Measurements from ENCODE around the gene CFAP45. TPM values are rescaled to one million over a fixed set of nuclear protein-coding genes. Genes with fewer than 3 reads are reported as not detected.

Gene CFAP45
- total and polyA plus RNA-seq, 9 of the 15 experiments (the other 6 are each of a cell fraction or from before 2014, with no cell fraction given) = 0.65 to 2.4 (median 1.5) TPM

DNA sequence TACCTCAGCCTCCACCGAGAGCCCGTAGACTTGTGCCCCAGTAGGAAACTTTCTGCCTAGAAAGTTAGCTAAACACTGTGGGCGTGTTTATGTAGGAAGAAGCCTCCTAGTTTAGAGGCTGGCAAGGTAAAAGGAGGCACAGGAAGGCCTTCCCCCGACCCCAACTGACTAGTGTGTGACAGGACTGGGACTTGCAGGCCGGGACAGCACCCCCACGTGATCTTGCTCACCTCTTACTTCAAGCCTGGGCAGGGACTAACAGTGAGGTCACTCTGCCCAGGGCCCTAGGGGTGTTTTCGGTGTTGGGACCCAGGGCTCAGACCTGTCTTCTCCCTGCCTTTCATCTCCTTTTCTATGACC, 25.7 kb upstream of the CFAP45 start (continued):
- TF ChIP-seq ZMIZ1 (IDR thresholded peaks at IDR 0.05; ENCODE audit: low read depth in 2 of 2, low read length in 2 of 2) = no peak
- TF ChIP-seq NR2C2 (CRISPR knock-in tag; IDR thresholded peaks at IDR 0.05) = no peak
- TF ChIP-seq NR2C2 (tag; IDR thresholded peaks at IDR 0.05) = no peak
- no peak for TF ChIP-seq ETV6 (IDR thresholded peaks at IDR 0.05; ENCODE audit: borderline replicate concordance in 1 of 2, low read depth in 2 of 2, low read length in 1 of 2)
- TF ChIP-seq ETV6 (CRISPR knock-in tag; IDR thresholded peaks at IDR 0.05; ENCODE audit: borderline replicate concordance) = no peak
- TF ChIP-seq MIER1 (IDR thresholded peaks at IDR 0.05; ENCODE audit: low read depth) = no peak
- TF ChIP-seq ATF7 (IDR thresholded peaks at IDR 0.05) = 0 out of 2 replicates have a peak, but pooled peaks have one; percentile 35
- TF ChIP-seq, protein P1, sequence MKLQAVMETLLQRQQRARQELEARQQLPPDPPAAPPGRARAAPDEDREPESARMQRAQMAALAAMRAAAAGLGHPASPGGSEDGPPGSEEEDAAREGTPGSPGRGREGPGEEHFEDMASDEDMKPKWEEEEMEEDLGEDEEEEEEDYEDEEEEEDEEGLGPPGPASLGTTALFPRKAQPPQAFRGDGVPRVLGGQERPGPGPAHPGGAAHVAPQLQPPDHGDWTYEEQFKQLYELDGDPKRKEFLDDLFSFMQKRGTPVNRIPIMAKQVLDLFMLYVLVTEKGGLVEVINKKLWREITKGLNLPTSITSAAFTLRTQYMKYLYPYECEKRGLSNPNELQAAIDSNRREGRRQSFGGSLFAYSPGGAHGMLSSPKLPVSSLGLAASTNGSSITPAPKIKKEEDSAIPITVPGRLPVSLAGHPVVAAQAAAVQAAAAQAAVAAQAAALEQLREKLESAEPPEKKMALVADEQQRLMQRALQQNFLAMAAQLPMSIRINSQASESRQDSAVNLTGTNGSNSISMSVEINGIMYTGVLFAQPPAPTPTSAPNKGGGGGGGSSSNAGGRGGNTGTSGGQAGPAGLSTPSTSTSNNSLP (IDR thresholded peaks at IDR 0.05; ENCODE audit: borderline replicate concordance, low read depth, low read length) = no peak
- TF ChIP-seq, protein P2, sequence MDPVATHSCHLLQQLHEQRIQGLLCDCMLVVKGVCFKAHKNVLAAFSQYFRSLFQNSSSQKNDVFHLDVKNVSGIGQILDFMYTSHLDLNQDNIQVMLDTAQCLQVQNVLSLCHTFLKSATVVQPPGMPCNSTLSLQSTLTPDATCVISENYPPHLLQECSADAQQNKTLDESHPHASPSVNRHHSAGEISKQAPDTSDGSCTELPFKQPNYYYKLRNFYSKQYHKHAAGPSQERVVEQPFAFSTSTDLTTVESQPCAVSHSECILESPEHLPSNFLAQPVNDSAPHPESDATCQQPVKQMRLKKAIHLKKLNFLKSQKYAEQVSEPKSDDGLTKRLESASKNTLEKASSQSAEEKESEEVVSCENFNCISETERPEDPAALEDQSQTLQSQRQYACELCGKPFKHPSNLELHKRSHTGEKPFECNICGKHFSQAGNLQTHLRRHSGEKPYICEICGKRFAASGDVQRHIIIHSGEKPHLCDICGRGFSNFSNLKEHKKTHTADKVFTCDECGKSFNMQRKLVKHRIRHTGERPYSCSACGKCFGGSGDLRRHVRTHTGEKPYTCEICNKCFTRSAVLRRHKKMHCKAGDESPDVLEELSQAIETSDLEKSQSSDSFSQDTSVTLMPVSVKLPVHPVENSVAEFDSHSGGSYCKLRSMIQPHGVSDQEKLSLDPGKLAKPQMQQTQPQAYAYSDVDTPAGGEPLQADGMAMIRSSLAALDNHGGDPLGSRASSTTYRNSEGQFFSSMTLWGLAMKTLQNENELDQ (CRISPR knock-in tag; IDR thresholded peaks at IDR 0.05; ENCODE audit: borderline replicate concordance) = no peak
- TF ChIP-seq NFE2 (IDR thresholded peaks at IDR 0.05; ENCODE audit: low read depth) = no peak
- 0 out of 2 replicates have a peak, but pooled peaks have one; percentile 43 for TF ChIP-seq FOXP4 (CRISPR knock-in tag; IDR thresholded peaks at IDR 0.05; ENCODE audit: borderline replicate concordance)
- no peak for TF ChIP-seq ZNF778 (CRISPR knock-in tag; IDR thresholded peaks at IDR 0.05)

Data from K562 (cell line).